GM12878 (cell line): ENCODE results near the gene RUVBL2. TPM values are rescaled to one million over a fixed set of nuclear protein-coding genes. Genes with fewer than 3 reads are reported as not detected.

Experiments
- ASH2L ChIP-seq: fragments of 300-600, 200-600 bp; sonication (generic); IDR thresholded peaks from 2 replicates; pipeline ENCODE4 v1.6.1; 2017; ENCODE audit warnings: low read depth, mild to moderate bottlenecking, borderline replicate concordance
- CBX5 ChIP-seq: sonication (generic); IDR thresholded peaks from 2 replicates; pipeline ENCODE4 v1.6.1; 2016; ENCODE audit warnings: low read depth, moderate library complexity, mild to moderate bottlenecking, inconsistent platforms
- HDAC2 ChIP-seq: fragments of 200-600 bp; sonication (generic); IDR thresholded peaks from 2 replicates; pipeline ENCODE4 v1.6.1; 2017
- KLF5 ChIP-seq: fragments of 450-650 bp; IDR thresholded peaks from 2 replicates; pipeline ENCODE4 v1.6.1; 2014; ENCODE audit warnings: mild to moderate bottlenecking; ENCODE audit not compliant: partially characterized antibody
- NFIC ChIP-seq: IDR thresholded peaks from 2 replicates; pipeline ENCODE4 v1.6.1; 2012; ENCODE audit warnings: low read depth, mild to moderate bottlenecking, inconsistent platforms, low read length, moderate library complexity
- NFXL1 ChIP-seq: fragments of 450-650 bp; IDR thresholded peaks from 2 replicates; pipeline ENCODE4 v1.6.1; 2017; ENCODE audit warnings: antibody characterized with exemption, mild to moderate bottlenecking, borderline replicate concordance
- NFYB ChIP-seq: IDR thresholded peaks from 2 replicates; pipeline ENCODE4 v1.6.1; 2011; ENCODE audit warnings: low read depth, mild to moderate bottlenecking, low read length, improper control_type of control experiment, moderate library complexity; ENCODE audit not compliant: insufficient read depth
- NR2C1 ChIP-seq: fragments of 450-650 bp; IDR thresholded peaks from 2 replicates; pipeline ENCODE4 v1.6.1; 2017; ENCODE audit warnings: antibody characterized with exemption, mild to moderate bottlenecking, moderate library complexity
- POLR2AphosphoS5 ChIP-seq: IDR thresholded peaks from 2 replicates; pipeline ENCODE4 v1.6.1; 2011; ENCODE audit warnings: mild to moderate bottlenecking, low read length, inconsistent platforms
- POU2F2 ChIP-seq: IDR thresholded peaks from 3 replicates; pipeline ENCODE4 v1.6.1; 2011; ENCODE audit warnings: low read depth, mild to moderate bottlenecking, low read length, borderline replicate concordance
- RFX5 ChIP-seq: IDR thresholded peaks from 2 replicates; pipeline ENCODE4 v1.6.1; 2011; ENCODE audit warnings: low read depth, low read length, improper control_type of control experiment
- SREBF1 ChIP-seq: IDR thresholded peaks from 2 replicates; pipeline ENCODE4 v1.6.1; 2012; ENCODE audit warnings: mild to moderate bottlenecking, low read length
- YBX1 ChIP-seq: fragments of 450-650 bp; IDR thresholded peaks from 2 replicates; pipeline ENCODE4 v1.6.1; 2016; ENCODE audit warnings: antibody characterized with exemption
- ZNF207 ChIP-seq: fragments of 450-650 bp; IDR thresholded peaks from 2 replicates; pipeline ENCODE4 v1.6.1; 2014; ENCODE audit warnings: antibody characterized with exemption, mild to moderate bottlenecking, borderline replicate concordance
- ZNF622 ChIP-seq: fragments of 450-650 bp; IDR thresholded peaks from 2 replicates; pipeline ENCODE4 v1.6.1; 2017; ENCODE audit warnings: mild to moderate bottlenecking, inconsistent platforms
- polyA plus RNA-seq, 11 experiments: library from polyadenylated mRNA; depleted of rRNA in 4 of 11; unstranded in 6 of 11; stranded (reverse) in 5 of 11; fragments of >200 nt; fragmentation: Nextera tagmentation in 4 of 11; fragmentation: Illumina TruSeq in 1 of 11; extraction: Ambion mirVana in 4 of 11; extraction: Trizol in 1 of 11; gene quantifications; 1 replicate in 1 of 11; 2 replicates in 10 of 11; pipeline versions ENCODE4 v1.2.1 to v1.2.3, GENCODE V29; 2011 to 2016; ENCODE audit warnings: inconsistent platforms in 2 of 11, missing spikeins in 2 of 11, low read depth in 1 of 11
- total RNA-seq, 4 experiments: library from RNA; depleted of rRNA in 3 of 4; stranded (reverse); fragments of >200 nt in 3 of 4; fragmentation: Illumina TruSeq in 1 of 4; extraction: Trizol in 1 of 4; gene quantifications; 2 replicates each; pipeline versions ENCODE4 v1.2.1 to v1.2.3, GENCODE V29; 2013 to 2021
- TF ChIP-seq, protein P1 (sequence below): fragments of 450-650 bp; formaldehyde crosslinking; IDR thresholded peaks from 2 replicates; pipeline ENCODE4 v1.4.0; 2022; ENCODE audit warnings: mild to moderate bottlenecking, moderate library complexity
- TF ChIP-seq, protein P2 (sequence below): IDR thresholded peaks from 2 replicates; pipeline ENCODE4 v1.6.1; 2011; ENCODE audit warnings: mild to moderate bottlenecking, low read depth, low read length, moderate library complexity; ENCODE audit not compliant: insufficient replicate concordance
- TF ChIP-seq, protein P3 (sequence below): IDR thresholded peaks from 2 replicates; pipeline ENCODE4 v1.6.1; 2011; ENCODE audit warnings: low read depth, mild to moderate bottlenecking, low read length, moderate library complexity, borderline replicate concordance; ENCODE audit errors: extremely low read depth
- TF ChIP-seq, protein P4 (sequence below): fragments of 450-650 bp; IDR thresholded peaks from 2 replicates; pipeline ENCODE4 v1.6.1; 2017; ENCODE audit warnings: mild to moderate bottlenecking, low read depth, inconsistent platforms; ENCODE audit not compliant: poor library complexity, severe bottlenecking

The RUVBL2 gene
- total and polyA plus RNA-seq, 10 of the 15 experiments (the other 5 are each of a cell fraction or from before 2014, with no cell fraction given) = 33.8 to 224 (median 125) TPM

DNA sequence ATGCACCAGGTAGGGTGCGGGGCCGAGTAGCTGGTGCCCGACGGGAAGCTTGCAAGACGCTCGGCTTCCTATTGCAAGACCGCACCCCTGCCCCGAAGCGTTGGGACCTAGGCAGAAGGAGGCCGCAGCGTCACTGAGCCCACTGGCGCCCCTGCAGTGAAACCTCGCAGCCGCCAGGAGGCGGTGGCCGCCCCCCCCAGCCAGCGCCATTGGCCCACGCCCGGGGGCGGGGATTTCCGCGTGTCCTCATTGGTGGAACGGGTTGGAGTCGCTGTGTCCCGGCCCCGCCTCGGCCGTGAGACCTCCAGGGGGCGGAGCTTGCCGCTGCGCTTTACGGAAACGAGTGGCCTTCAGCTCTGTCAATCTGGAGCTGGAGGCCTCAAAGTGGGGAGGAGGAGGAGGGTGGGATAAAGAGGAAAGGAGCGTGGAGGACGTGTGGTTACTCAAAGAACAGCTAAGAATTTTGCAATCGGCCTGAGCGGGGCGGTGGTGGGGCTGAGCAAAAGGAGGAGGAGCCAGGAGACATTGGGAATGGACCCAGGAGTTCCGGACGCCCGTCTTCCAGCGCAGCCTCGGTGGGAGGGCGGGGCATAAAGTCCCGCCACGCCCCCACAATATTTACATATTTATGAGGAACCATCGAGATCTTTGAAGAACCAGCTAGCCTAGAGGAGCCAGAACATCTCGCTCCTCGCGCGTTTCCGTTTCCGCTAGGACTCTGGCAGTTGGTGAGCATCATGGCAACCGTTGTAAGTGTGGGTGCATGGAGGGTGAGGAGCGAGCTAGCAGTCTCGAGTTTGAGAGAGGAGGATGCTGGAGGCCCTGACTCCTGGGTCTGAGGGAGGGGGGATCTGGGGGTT lies at the start of gene RUVBL2, which contains the start of gene GYS1 (continued):
- TF ChIP-seq, protein P1, sequence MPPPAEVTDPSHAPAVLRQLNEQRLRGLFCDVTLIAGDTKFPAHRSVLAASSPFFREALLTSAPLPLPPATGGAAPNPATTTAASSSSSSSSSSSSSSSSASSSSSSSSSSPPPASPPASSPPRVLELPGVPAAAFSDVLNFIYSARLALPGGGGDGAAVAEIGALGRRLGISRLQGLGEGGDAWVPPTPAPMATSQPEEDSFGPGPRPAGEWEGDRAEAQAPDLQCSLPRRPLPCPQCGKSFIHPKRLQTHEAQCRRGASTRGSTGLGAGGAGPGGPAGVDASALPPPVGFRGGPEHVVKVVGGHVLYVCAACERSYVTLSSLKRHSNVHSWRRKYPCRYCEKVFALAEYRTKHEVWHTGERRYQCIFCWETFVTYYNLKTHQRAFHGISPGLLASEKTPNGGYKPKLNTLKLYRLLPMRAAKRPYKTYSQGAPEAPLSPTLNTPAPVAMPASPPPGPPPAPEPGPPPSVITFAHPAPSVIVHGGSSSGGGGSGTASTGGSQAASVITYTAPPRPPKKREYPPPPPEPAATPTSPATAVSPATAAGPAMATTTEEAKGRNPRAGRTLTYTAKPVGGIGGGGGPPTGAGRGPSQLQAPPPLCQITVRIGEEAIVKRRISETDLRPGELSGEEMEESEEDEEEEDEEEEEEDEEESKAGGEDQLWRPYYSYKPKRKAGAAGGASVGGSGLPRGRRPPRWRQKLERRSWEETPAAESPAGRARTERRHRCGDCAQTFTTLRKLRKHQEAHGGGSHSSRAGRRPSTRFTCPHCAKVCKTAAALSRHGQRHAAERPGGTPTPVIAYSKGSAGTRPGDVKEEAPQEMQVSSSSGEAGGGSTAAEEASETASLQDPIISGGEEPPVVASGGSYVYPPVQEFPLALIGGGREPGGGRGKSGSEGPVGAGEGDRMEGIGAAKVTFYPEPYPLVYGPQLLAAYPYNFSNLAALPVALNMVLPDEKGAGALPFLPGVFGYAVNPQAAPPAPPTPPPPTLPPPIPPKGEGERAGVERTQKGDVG (CRISPR knock-in tag) = no peak
- TF ChIP-seq KLF5 (peak; percentile 85), ZNF622 (no peak), POLR2AphosphoS5 (peak; percentile 83), YBX1 (no peak), NR2C1 (peak; percentile 39; the same call in 1 of the 2 replicates), NFYB (peak; percentile 93), SREBF1 (no peak; the same call in 1 of the 2 replicates), ASH2L (no peak), ZNF207 (peak; percentile 76; the same call in 1 of the 2 replicates), POU2F2 (peak; percentile 97), RFX5 (peak; percentile 71; the same call in 1 of the 2 replicates), CBX5 (no peak), NFXL1 (no peak), NFIC (no peak; the same call in 1 of the 2 replicates), HDAC2 (no peak)
- TF ChIP-seq, protein P2, sequence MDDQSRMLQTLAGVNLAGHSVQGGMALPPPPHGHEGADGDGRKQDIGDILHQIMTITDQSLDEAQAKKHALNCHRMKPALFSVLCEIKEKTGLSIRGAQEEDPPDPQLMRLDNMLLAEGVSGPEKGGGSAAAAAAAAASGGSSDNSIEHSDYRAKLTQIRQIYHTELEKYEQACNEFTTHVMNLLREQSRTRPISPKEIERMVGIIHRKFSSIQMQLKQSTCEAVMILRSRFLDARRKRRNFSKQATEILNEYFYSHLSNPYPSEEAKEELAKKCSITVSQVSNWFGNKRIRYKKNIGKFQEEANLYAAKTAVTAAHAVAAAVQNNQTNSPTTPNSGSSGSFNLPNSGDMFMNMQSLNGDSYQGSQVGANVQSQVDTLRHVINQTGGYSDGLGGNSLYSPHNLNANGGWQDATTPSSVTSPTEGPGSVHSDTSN = peak; percentile 96
- TF ChIP-seq, protein P3, sequence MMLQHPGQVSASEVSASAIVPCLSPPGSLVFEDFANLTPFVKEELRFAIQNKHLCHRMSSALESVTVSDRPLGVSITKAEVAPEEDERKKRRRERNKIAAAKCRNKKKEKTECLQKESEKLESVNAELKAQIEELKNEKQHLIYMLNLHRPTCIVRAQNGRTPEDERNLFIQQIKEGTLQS = no peak
- TF ChIP-seq, protein P4, sequence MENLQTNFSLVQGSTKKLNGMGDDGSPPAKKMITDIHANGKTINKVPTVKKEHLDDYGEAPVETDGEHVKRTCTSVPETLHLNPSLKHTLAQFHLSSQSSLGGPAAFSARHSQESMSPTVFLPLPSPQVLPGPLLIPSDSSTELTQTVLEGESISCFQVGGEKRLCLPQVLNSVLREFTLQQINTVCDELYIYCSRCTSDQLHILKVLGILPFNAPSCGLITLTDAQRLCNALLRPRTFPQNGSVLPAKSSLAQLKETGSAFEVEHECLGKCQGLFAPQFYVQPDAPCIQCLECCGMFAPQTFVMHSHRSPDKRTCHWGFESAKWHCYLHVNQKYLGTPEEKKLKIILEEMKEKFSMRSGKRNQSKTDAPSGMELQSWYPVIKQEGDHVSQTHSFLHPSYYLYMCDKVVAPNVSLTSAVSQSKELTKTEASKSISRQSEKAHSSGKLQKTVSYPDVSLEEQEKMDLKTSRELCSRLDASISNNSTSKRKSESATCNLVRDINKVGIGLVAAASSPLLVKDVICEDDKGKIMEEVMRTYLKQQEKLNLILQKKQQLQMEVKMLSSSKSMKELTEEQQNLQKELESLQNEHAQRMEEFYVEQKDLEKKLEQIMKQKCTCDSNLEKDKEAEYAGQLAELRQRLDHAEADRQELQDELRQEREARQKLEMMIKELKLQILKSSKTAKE = no peak
